HG02884 (cell line): ENCODE results near the gene TMEM132C.

Experiments
- ATAC-seq: cut with Tn5 transposase; IDR thresholded peaks from one replicate; pipeline ENCODE4 v1.9.1; 2021; ENCODE audit warnings: mild to moderate bottlenecking, moderate library complexity; ENCODE audit not compliant: unreplicated experiment

TMEM132C gene

GRCh38 chr12:128745772-128746689 lies 479.1 kb downstream of the TMEM132C start:
- ATAC-seq = no peak

GRCh38 chr12:128747441-128747840 lies 480.5 kb downstream of the TMEM132C start:
- ATAC-seq = no peak

- ATAC-seq = no peak
These were observed 485.4 kb downstream of the TMEM132C start for GRCh38 chr12:128752386-128752785.

- no peak for ATAC-seq
These were observed 486.5 kb downstream of the TMEM132C start for GRCh38 chr12:128753438-128753837.

- no peak for ATAC-seq
These were observed 487.3 kb downstream of the TMEM132C start for GRCh38 chr12:128754275-128754674.

- ATAC-seq = no peak
These were observed 488.6 kb downstream of the TMEM132C start for GRCh38 chr12:128755566-128755965.
